Caco-2 (cell line): ENCODE data around the gene SLC19A1. TPM values are rescaled to one million over a fixed set of nuclear protein-coding genes. Genes with fewer than 3 reads are reported as not detected.
A peak's percentile ranks its signal among the peaks of the same experiment; 100 is the strongest.

Experiments used
- BruUV-seq: library from RNA; stranded (reverse); fragments of 400-500 nt; replicated peaks from 2 replicates; lab custom pipeline; 2021; lab: Mats Ljungman, UMichigan
- CTCF ChIA-PET: fragments of 300-600 bp; sonication (Branson Sonifier 250); formaldehyde crosslinking; loops from one replicate; lab custom pipeline; 2022; ENCODE audit warnings: antibody characterized with exemption; lab: Charles Lee
- POLR2A ChIA-PET: fragments of 300-600 bp; sonication (Branson Sonifier 250); formaldehyde crosslinking; loops from one replicate; lab custom pipeline; 2022; ENCODE audit warnings: antibody characterized with exemption; lab: Charles Lee
- DNase-seq, 2 experiments: peaks; one replicate each; pipeline versions ENCODE4 v3.0.0 to v3.0.0-alpha.2; 2020 to 2022
- H3K27me3 ChIP-seq: replicated peaks from 2 replicates; pipeline ENCODE4 v1.6.0; 2011; ENCODE audit warnings: low read length; ENCODE audit not compliant: control insufficient read depth, insufficient read depth
- H3K36me3 ChIP-seq: 2 replicates; pipeline ENCODE4 v1.5.1; 2011; ENCODE audit warnings: low read length; ENCODE audit not compliant: control insufficient read depth, insufficient read depth
- H3K4me1 ChIP-seq: fragments of 250-450 bp; sonication (Bioruptor Pico); 2 replicates; pipeline ENCODE4 v1.5.1; 2020; ENCODE audit warnings: mild to moderate bottlenecking
- H3K4me3 ChIP-seq: 2 replicates; pipeline ENCODE4 v1.5.1; 2011; ENCODE audit warnings: low read depth, mild to moderate bottlenecking, control low read depth, low read length
- H3K9me3 ChIP-seq: fragments of 250-450 bp; sonication (Bioruptor Pico); 2 replicates; pipeline ENCODE4 v1.5.1; 2020; ENCODE audit warnings: mild to moderate bottlenecking, moderate library complexity
- H3K27ac Mint-ChIP-seq: one replicate; pipeline ENCODE4 v1.8.0; 2022; ENCODE audit warnings: mixed read lengths; ENCODE audit not compliant: unreplicated experiment
- H3K27me3 Mint-ChIP-seq: one replicate; pipeline ENCODE4 v1.8.0; 2022; ENCODE audit warnings: mixed read lengths; ENCODE audit not compliant: insufficient read depth, unreplicated experiment
- H3K36me3 Mint-ChIP-seq: one replicate; pipeline ENCODE4 v1.8.0; 2022; ENCODE audit warnings: mild to moderate bottlenecking, mixed read lengths; ENCODE audit not compliant: insufficient read depth, unreplicated experiment
- H3K4me1 Mint-ChIP-seq: one replicate; pipeline ENCODE4 v1.8.0; 2022; ENCODE audit warnings: low read depth, mixed read lengths; ENCODE audit not compliant: unreplicated experiment
- H3K4me3 Mint-ChIP-seq: one replicate; pipeline ENCODE4 v1.8.0; 2022; ENCODE audit warnings: mild to moderate bottlenecking, moderate library complexity, mixed read lengths; ENCODE audit not compliant: unreplicated experiment
- H3K9me3 Mint-ChIP-seq: one replicate; pipeline ENCODE4 v1.8.0; 2022; ENCODE audit warnings: mixed read lengths; ENCODE audit not compliant: unreplicated experiment
- CTCF ChIP-seq, 2 experiments: fragments of 200-600 bp in 1 of 2; IDR thresholded peaks; 1 replicate in 1 of 2; 2 replicates in 1 of 2; pipeline versions ENCODE4 v1.5.1 to v1.8.0; 2011 to 2022; ENCODE audit warnings: antibody characterized with exemption in 1 of 2, control low read depth in 1 of 2, inconsistent platforms in 1 of 2, low read depth in 1 of 2, low read length in 1 of 2, mild to moderate bottlenecking in 1 of 2, moderate library complexity in 1 of 2; ENCODE audit not compliant: insufficient read depth in 1 of 2, severe bottlenecking in 1 of 2, unreplicated experiment in 1 of 2
- intact Hi-C: fragments of 100-400 bp; cut with micrococcal nuclease; formaldehyde crosslinking; loops from one replicate; pipeline ENCODE4 v1.10.0; 2022; ENCODE audit not compliant: unreplicated experiment
- total RNA-seq: library from RNA; stranded (reverse); gene quantifications from 2 replicates; pipeline ENCODE4 v1.2.3, GENCODE V29; 2022

SLC19A1 gene
- total RNA-seq, 1 experiment from 2014 or later, result 45.4 TPM

DNA sequence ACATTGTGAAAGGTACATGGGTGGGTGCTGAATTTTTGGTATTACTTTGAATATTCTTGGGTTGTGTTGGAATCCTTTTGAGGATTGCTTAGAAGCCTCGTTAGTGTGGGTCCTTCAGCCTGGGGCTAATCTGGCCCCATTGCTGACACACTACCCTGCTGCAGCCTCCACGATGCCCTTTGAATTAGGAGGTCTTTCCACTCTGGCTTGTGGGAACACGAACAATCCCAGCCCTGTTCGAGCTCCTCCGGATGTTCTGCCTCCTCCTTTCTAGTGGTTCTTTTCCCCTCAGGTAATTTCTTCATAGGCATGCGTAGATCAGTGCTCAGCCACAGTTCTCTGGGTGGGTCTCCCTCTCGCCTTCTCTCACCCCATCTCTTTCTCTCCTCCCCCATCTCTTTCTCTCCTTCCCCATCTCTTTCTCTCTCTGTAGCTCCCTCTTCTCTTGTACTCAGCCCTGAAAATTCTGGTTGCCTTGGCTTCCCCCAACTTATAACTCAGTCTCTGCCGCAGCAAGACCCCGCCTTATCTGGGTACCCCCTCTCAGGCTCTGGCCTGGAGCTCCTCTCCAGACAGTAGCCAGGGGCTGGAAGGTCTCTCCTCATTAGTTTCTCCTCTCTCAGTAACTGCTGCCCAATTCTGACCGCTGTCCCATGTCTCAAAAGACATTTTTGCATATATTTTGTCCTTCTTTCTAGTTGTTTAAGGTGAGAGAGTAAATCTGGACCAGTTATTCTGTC, 46.0 kb upstream of the SLC19A1 start:
- ChIA-PET POLR2A (no interaction called here), CTCF (no interaction called here)
- DNase-seq, result no peak
- TF ChIP-seq CTCF (IDR thresholded peaks at IDR 0.05; ENCODE audit: insufficient read depth in 1 of 2, low read depth in 1 of 2, low read length in 1 of 2, severe bottlenecking in 1 of 2, unreplicated experiment in 1 of 2), result no peak
- peaks cover 36% of the 10 kb centered on the region for H3K9me3 Mint-ChIP-seq
- BruUV-seq, result no TSS peak
- no peak overlapping the region for H3K27ac Mint-ChIP-seq
- Histone ChIP-seq H3K4me1 (no peaks in the 10 kb centered on the region), H3K4me3 (no peak overlapping the region), H3K36me3 (no peaks in the 10 kb centered on the region), H3K27me3 (no peaks in the 10 kb centered on the region), H3K9me3 (peaks cover 18% of the 10 kb centered on the region; the same call in 1 of the 2 replicates)
- intact Hi-C loops, result no loop called here
- H3K4me1 Mint-ChIP-seq, result no peaks in the 10 kb centered on the region
- H3K36me3 Mint-ChIP-seq, result no peaks in the 10 kb centered on the region
- H3K4me3 Mint-ChIP-seq, result no peak overlapping the region
- H3K27me3 Mint-ChIP-seq, result peaks cover 3% of the 10 kb centered on the region

DNA sequence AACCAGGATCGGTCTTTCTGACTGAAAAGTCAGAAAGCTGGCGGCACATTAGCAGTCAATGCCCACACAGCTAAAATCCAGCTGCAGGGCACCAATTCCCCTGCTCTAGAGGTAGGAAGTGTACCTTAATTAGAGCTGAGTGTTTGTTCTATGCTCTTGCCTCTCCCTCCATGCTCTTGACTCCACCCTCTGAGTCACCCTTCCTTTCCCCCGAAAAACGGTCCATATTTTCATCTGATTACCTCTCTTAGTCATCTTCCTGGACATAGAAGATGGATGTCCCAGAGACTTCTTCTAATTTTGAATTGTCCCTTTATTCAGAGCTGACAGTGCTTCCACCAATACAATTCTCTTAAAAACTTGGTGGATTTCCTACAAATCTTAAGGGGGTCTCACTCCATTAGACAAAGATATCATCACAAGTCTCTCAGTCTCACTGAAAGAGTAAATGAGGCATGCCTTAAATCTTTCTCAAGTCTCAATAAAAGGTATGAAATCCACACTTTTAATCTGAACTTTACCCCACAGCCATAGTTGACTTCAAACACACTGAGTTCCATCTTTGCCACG, 44.1 kb upstream of the SLC19A1 start:
- no peak overlapping the region for H3K4me3 Mint-ChIP-seq
- no peaks in the 10 kb centered on the region for H3K36me3 Mint-ChIP-seq
- intact Hi-C loops, result no loop called here
- no peaks in the 10 kb centered on the region for H3K27me3 ChIP-seq
- no peaks in the 10 kb centered on the region for H3K4me1 ChIP-seq
- ChIA-PET POLR2A (no interaction called here), CTCF (no interaction called here)
- peaks cover 36% of the 10 kb centered on the region for H3K9me3 Mint-ChIP-seq
- DNase-seq, result no peak
- no peaks in the 10 kb centered on the region for H3K36me3 ChIP-seq
- peaks cover 18% of the 10 kb centered on the region for H3K9me3 ChIP-seq
- H3K27ac Mint-ChIP-seq, result no peak overlapping the region
- H3K4me1 Mint-ChIP-seq, result no peaks in the 10 kb centered on the region
- no peak for TF ChIP-seq CTCF (IDR thresholded peaks at IDR 0.05; ENCODE audit: insufficient read depth in 1 of 2, low read depth in 1 of 2, low read length in 1 of 2, severe bottlenecking in 1 of 2, unreplicated experiment in 1 of 2)
- H3K4me3 ChIP-seq, result no peak overlapping the region
- BruUV-seq, result no TSS peak
- peaks cover 3% of the 10 kb centered on the region for H3K27me3 Mint-ChIP-seq

DNA sequence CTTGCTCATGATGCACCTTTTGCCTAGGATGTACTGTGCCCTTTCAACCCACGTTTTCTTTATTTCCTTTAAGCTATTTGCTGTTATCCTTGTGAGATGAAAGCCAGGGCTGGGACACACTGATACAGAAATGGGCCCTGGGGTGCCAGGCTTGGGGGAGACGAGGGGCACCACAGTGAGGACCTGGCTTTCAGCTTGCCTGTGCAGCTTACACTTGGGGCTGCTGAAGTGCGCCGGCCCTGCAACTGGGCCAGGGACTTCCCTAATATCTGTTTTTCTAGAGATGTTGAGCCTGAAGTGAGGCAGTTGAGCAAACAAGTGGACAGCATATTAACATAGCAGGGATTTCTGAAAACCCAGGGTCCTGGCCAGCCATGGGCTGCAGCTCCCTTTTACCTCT, 42.5 kb upstream of the SLC19A1 start:
- no peak overlapping the region for H3K4me3 ChIP-seq
- no peak for TF ChIP-seq CTCF (IDR thresholded peaks at IDR 0.05; ENCODE audit: insufficient read depth in 1 of 2, low read depth in 1 of 2, low read length in 1 of 2, severe bottlenecking in 1 of 2, unreplicated experiment in 1 of 2)
- peaks cover 3% of the 10 kb centered on the region for H3K27me3 Mint-ChIP-seq

More for the DNA sequence above, 42.5 kb upstream of the SLC19A1 start:
- H3K9me3 Mint-ChIP-seq, result peaks cover 36% of the 10 kb centered on the region
- BruUV-seq, result no TSS peak
- Histone ChIP-seq H3K36me3 (no peaks in the 10 kb centered on the region), H3K4me1 (no peaks in the 10 kb centered on the region), H3K27me3 (no peaks in the 10 kb centered on the region), H3K9me3 (peaks cover 18% of the 10 kb centered on the region)
- CTCF ChIA-PET, result interaction anchor here (1.0 kb wide), 1 partner anchor 29 kb away, joined by 4 read pairs; no protein-coding TSS in a partner anchor
- DNase-seq, result peak in 1 of 2 experiments; percentile 5
- POLR2A ChIA-PET, result no interaction called here
- no peaks in the 10 kb centered on the region for H3K36me3 Mint-ChIP-seq
- H3K4me3 Mint-ChIP-seq, result no peak overlapping the region
- H3K27ac Mint-ChIP-seq, result no peak overlapping the region
- no peaks in the 10 kb centered on the region for H3K4me1 Mint-ChIP-seq
- intact Hi-C loops, result no loop called here
